DND-41 (cell line): Measurements from ENCODE around the gene ZCCHC3.

ENCODE experiments used
- EZH2 ChIP-seq: IDR thresholded peaks from 3 replicates; pipeline ENCODE4 v1.6.1; 2012; ENCODE audit warnings: borderline replicate concordance, low read depth, mild to moderate bottlenecking, moderate library complexity, low read length, inconsistent platforms; ENCODE audit not compliant: severe bottlenecking
- TF ChIP-seq, protein P1 (sequence below): IDR thresholded peaks from 2 replicates; pipeline ENCODE4 v1.5.1; 2012; ENCODE audit warnings: borderline replicate concordance, low read length, moderate library complexity, mild to moderate bottlenecking; ENCODE audit not compliant: poor library complexity, severe bottlenecking; ENCODE audit errors: extremely low read depth

GRCh38 chr20:290084-290831 is 7.1 kb upstream of the ZCCHC3 start, which contains the start of gene C20orf96:
- TF ChIP-seq, protein P1, sequence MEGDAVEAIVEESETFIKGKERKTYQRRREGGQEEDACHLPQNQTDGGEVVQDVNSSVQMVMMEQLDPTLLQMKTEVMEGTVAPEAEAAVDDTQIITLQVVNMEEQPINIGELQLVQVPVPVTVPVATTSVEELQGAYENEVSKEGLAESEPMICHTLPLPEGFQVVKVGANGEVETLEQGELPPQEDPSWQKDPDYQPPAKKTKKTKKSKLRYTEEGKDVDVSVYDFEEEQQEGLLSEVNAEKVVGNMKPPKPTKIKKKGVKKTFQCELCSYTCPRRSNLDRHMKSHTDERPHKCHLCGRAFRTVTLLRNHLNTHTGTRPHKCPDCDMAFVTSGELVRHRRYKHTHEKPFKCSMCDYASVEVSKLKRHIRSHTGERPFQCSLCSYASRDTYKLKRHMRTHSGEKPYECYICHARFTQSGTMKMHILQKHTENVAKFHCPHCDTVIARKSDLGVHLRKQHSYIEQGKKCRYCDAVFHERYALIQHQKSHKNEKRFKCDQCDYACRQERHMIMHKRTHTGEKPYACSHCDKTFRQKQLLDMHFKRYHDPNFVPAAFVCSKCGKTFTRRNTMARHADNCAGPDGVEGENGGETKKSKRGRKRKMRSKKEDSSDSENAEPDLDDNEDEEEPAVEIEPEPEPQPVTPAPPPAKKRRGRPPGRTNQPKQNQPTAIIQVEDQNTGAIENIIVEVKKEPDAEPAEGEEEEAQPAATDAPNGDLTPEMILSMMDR: peak; percentile 40
- TF ChIP-seq EZH2: no peak
